Loucy (cell line): ENCODE results near the gene PRICKLE2.

ENCODE experiments used
- H2AFZ ChIP-seq: fragments of 200-600 bp; sonication (generic); 2 replicates; pipeline ENCODE4 v1.6.0; 2016; ENCODE audit warnings: antibody characterized with exemption, mild to moderate bottlenecking, low read length, moderate library complexity
- H3F3A ChIP-seq: fragments of 200-600 bp; 2 replicates; pipeline ENCODE4 v1.6.0; 2016; ENCODE audit warnings: antibody characterized with exemption, low read depth, mild to moderate bottlenecking
- H3K27me3 ChIP-seq: fragments of 200-600 bp; sonication (generic); 2 replicates; pipeline ENCODE4 v1.6.1; 2014; ENCODE audit warnings: low read length, mild to moderate bottlenecking; ENCODE audit not compliant: insufficient read depth, poor library complexity, severe bottlenecking
- H3K36me3 ChIP-seq: fragments of 200-600 bp; sonication (generic); 2 replicates; pipeline ENCODE4 v1.6.1; 2016; ENCODE audit warnings: low read length; ENCODE audit not compliant: insufficient read depth
- H3K4me1 ChIP-seq: fragments of 200-600 bp; sonication (generic); 2 replicates; pipeline ENCODE4 v1.5.1; 2014; ENCODE audit warnings: low read length, mild to moderate bottlenecking; ENCODE audit not compliant: insufficient read depth, poor library complexity, severe bottlenecking
- H3K4me2 ChIP-seq: fragments of 200-600 bp; sonication (generic); 2 replicates; pipeline ENCODE4 v1.6.0; 2014; ENCODE audit warnings: antibody characterized with exemption, low read length, low read depth, mild to moderate bottlenecking; ENCODE audit not compliant: poor library complexity, severe bottlenecking
- H3K4me3 ChIP-seq: fragments of 200-600 bp; sonication (generic); 2 replicates; pipeline ENCODE4 v1.5.1; 2014; ENCODE audit warnings: low read length, mild to moderate bottlenecking, mixed read lengths; ENCODE audit not compliant: poor library complexity, severe bottlenecking
- H3K79me2 ChIP-seq: fragments of 200-600 bp; sonication (generic); 2 replicates; pipeline ENCODE4 v1.6.1; 2014; ENCODE audit warnings: low read length; ENCODE audit not compliant: insufficient read depth
- H3K9ac ChIP-seq: fragments of 200-600 bp; sonication (generic); 2 replicates; pipeline ENCODE4 v1.6.0; 2014; ENCODE audit warnings: mild to moderate bottlenecking, low read depth, low read length, moderate library complexity; ENCODE audit not compliant: poor library complexity, severe bottlenecking
- H3K9me2 ChIP-seq: fragments of 200-600 bp; sonication (generic); replicated peaks from 2 replicates; pipeline ENCODE4 v1.6.1; 2016; ENCODE audit warnings: low read depth, low read length, mixed read lengths
- H3K9me3 ChIP-seq: fragments of 200-600 bp; sonication (generic); 2 replicates; pipeline ENCODE4 v1.6.1; 2014; ENCODE audit warnings: mild to moderate bottlenecking, antibody characterized with exemption, low read length, low read depth; ENCODE audit not compliant: insufficient read depth
- H4K20me1 ChIP-seq: fragments of 200-600 bp; sonication (generic); 2 replicates; pipeline ENCODE4 v1.6.0; 2014; ENCODE audit warnings: antibody characterized with exemption, low read length, mild to moderate bottlenecking; ENCODE audit not compliant: insufficient read depth, poor library complexity, severe bottlenecking
- EZH2phosphoT487 ChIP-seq: fragments of 200-600 bp; IDR thresholded peaks from 2 replicates; pipeline ENCODE4 v1.6.1; 2018; ENCODE audit warnings: antibody characterized with exemption, mild to moderate bottlenecking, moderate library complexity, borderline replicate concordance
- TF ChIP-seq, protein P1 (sequence below): fragments of 200-600 bp; sonication (generic); conservative IDR thresholded peaks from 2 replicates; pipeline ENCODE4 v1.5.1; 2014; ENCODE audit warnings: mild to moderate bottlenecking, antibody characterized with exemption, low read length

PRICKLE2 gene

GRCh38 chr3:64059484-64060175, 165.6 kb downstream of the PRICKLE2 start:
- H3K9ac ChIP-seq = no peak overlapping the region
- no peak overlapping the region for H3K4me2 ChIP-seq
- no peaks in the 10 kb centered on the region for H3K9me3 ChIP-seq
- H3K27me3 ChIP-seq = no peaks in the 10 kb centered on the region
- no peaks in the 10 kb centered on the region for H4K20me1 ChIP-seq
- H3K36me3 ChIP-seq = no peaks in the 10 kb centered on the region
- no peak overlapping the region for H2AFZ ChIP-seq
- no peaks in the 10 kb centered on the region for H3K4me1 ChIP-seq
- TF ChIP-seq, protein P1, sequence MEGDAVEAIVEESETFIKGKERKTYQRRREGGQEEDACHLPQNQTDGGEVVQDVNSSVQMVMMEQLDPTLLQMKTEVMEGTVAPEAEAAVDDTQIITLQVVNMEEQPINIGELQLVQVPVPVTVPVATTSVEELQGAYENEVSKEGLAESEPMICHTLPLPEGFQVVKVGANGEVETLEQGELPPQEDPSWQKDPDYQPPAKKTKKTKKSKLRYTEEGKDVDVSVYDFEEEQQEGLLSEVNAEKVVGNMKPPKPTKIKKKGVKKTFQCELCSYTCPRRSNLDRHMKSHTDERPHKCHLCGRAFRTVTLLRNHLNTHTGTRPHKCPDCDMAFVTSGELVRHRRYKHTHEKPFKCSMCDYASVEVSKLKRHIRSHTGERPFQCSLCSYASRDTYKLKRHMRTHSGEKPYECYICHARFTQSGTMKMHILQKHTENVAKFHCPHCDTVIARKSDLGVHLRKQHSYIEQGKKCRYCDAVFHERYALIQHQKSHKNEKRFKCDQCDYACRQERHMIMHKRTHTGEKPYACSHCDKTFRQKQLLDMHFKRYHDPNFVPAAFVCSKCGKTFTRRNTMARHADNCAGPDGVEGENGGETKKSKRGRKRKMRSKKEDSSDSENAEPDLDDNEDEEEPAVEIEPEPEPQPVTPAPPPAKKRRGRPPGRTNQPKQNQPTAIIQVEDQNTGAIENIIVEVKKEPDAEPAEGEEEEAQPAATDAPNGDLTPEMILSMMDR = no peak
- no peak for TF ChIP-seq EZH2phosphoT487
- H3K79me2 ChIP-seq = no peaks in the 10 kb centered on the region
- H3F3A ChIP-seq = no peaks in the 10 kb centered on the region
- H3K9me2 ChIP-seq = no peaks in the 10 kb centered on the region
- no peak overlapping the region for H3K4me3 ChIP-seq

DNA sequence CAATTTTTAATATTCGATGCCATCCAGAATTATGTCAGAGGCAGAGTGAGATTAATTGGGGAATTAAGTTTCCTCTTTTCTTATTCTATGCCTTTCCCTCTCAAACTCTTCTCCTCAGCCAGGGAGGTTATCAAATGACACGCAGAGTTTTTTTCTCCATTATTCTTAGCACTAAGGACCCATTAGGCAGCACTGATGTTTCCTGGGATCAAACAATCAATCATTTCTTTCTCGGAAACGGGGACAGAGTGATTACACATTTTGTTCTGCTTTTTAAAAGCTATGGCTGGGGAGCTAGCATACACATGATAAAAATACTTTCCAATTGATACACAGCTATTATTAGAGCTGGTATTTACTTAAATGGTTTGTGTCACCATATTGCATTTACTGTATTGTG, 166.7 kb downstream of the PRICKLE2 start:
- Histone ChIP-seq H3F3A (no peaks in the 10 kb centered on the region), H3K4me2 (no peak overlapping the region), H3K9me3 (no peaks in the 10 kb centered on the region), H3K36me3 (no peaks in the 10 kb centered on the region), H3K27me3 (no peaks in the 10 kb centered on the region), H2AFZ (no peak overlapping the region), H3K9me2 (no peaks in the 10 kb centered on the region), H3K4me1 (no peaks in the 10 kb centered on the region), H3K79me2 (no peaks in the 10 kb centered on the region), H4K20me1 (no peaks in the 10 kb centered on the region), H3K9ac (no peak overlapping the region), H3K4me3 (no peak overlapping the region)
- TF ChIP-seq, protein P1 = no peak

DNA sequence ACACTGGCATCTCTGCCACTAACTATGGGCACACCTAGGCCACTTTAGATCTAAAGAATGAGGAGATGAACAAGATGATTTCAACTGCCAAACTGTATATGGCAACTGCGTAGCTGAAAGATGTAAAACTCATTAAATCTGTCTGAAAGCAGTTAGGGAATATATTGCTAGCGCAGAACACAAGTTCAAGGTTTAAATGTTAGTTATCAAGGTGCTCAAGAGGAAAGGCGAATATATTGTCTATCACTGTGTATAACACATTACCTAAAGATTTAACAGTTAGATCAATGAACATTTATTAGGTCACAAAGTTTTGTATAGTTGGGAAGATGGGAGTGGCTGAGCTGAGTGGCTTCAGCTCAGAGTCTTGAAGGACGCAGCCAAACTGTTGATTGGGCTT, 168.0 kb downstream of the PRICKLE2 start:
- Histone ChIP-seq H3K9me2 (no peaks in the 10 kb centered on the region), H3K9me3 (no peaks in the 10 kb centered on the region), H3K79me2 (no peaks in the 10 kb centered on the region), H2AFZ (no peak overlapping the region), H3K4me1 (no peaks in the 10 kb centered on the region), H3K4me2 (no peak overlapping the region), H3K4me3 (no peak overlapping the region), H3K36me3 (no peaks in the 10 kb centered on the region), H3F3A (no peaks in the 10 kb centered on the region), H3K9ac (no peak overlapping the region), H3K27me3 (no peaks in the 10 kb centered on the region), H4K20me1 (no peaks in the 10 kb centered on the region)
- no peak for TF ChIP-seq EZH2phosphoT487
- TF ChIP-seq, protein P1 = no peak
